Psoas muscle (tissue), 8 donors: Measurements from ENCODE around the gene COL2A1. TPM values are rescaled to one million over a fixed set of nuclear protein-coding genes. Genes with fewer than 3 reads are reported as not detected.

ENCODE experiments used
- ATAC-seq, 4 donors: fragments of 200-7000 bp; cut with Tn5 transposase; one replicate each; pipeline ENCODE4 v1.9.1; 2020; ENCODE audit warnings: moderate library complexity in 3 of 4, mild to moderate bottlenecking in 2 of 4
- DNase-seq, 2 donors: peaks; one replicate each; pipeline ENCODE4 v3.0.0-alpha.2; 2020
- H3K27ac ChIP-seq: fragments of 200-600 bp; one replicate; pipeline ENCODE4 v1.8.0; 2022
- H3K27me3 ChIP-seq, 3 donors: fragments of 200-600 bp in 1 of 3; one replicate each; pipeline versions ENCODE4 v1.6.1 to v1.8.0; 2013 to 2022; ENCODE audit warnings: low read length in 2 of 3, mild to moderate bottlenecking in 2 of 3, moderate library complexity in 1 of 3; ENCODE audit not compliant: insufficient read depth in 3 of 3
- H3K36me3 ChIP-seq, 2 donors: fragments of 200-600 bp in 1 of 2; one replicate each; pipeline versions ENCODE4 v1.6.1 to v1.8.0; 2013 to 2022; ENCODE audit warnings: low read depth in 1 of 2, mild to moderate bottlenecking in 1 of 2, moderate library complexity in 1 of 2; ENCODE audit not compliant: insufficient read depth in 1 of 2
- H3K4me1 ChIP-seq: fragments of 200-600 bp; one replicate; pipeline ENCODE4 v1.8.0; 2022
- H3K4me3 ChIP-seq: fragments of 200-600 bp; one replicate; pipeline ENCODE4 v1.8.0; 2022; ENCODE audit warnings: mild to moderate bottlenecking
- H3K9me3 ChIP-seq: fragments of 200-600 bp; one replicate; pipeline ENCODE4 v1.8.0; 2022
- WGBS, 3 donors: extraction: QIAGEN DNeasy Blood & Tissue Kit; methylation state at CpG; one replicate each; pipeline versions ENCODE4 v1.1.6 to v1.1.7; 2013; 5-methylcytosine and 5-hydroxymethylcytosine counted together
- intact Hi-C, 2 donors: fragments of 100-400 bp; cut with DNase I; formaldehyde crosslinking; loops; one replicate each; pipeline versions ENCODE4 v1.11.0 to v1.14.2; 2022
- polyA plus RNA-seq, 3 donors: library from polyadenylated mRNA; stranded (reverse); fragments of 200-250 nt; gene quantifications; one replicate each; pipeline ENCODE4 v1.2.3, GENCODE V29; 2013
- total RNA-seq, 4 donors: library from RNA; stranded (reverse); fragmentation: NEBNext Ultra II Directional in 2 of 4; extraction: Animal tissue kit (Norgen Biotek cat#: 25700) in 2 of 4; gene quantifications; one replicate each; pipeline versions ENCODE4 v1.2.1 to v1.2.4, GENCODE V29; 2021 to 2023
- TF ChIP-seq, protein P1 (sequence below): fragments of 200-600 bp; IDR thresholded peaks from one replicate; pipeline ENCODE4 v1.8.0; 2022; ENCODE audit warnings: antibody characterized with exemption
- donor health status: healthy with polysubstance abuse.
- donor health status: DM: no; HTN: no; CAD: no; lungs with moderate emphysema.
- donor health status: Bipolar disorder and iron deficiency.
- donor health status: healthy.
- donor health status: DM: yes; HTN: yes; CAD: no.
- donor health status: DM: no; HTN: no; CAD: no.
- donor health status: DM: no; HTN: no; CAD: no.
- donor health status: DM: yes; HTN: yes; CAD: no.

COL2A1 gene
- total and polyA plus RNA-seq, 7 donors: 0.06 to 0.41 (median 0.07) TPM; not detected in 4

DNA sequence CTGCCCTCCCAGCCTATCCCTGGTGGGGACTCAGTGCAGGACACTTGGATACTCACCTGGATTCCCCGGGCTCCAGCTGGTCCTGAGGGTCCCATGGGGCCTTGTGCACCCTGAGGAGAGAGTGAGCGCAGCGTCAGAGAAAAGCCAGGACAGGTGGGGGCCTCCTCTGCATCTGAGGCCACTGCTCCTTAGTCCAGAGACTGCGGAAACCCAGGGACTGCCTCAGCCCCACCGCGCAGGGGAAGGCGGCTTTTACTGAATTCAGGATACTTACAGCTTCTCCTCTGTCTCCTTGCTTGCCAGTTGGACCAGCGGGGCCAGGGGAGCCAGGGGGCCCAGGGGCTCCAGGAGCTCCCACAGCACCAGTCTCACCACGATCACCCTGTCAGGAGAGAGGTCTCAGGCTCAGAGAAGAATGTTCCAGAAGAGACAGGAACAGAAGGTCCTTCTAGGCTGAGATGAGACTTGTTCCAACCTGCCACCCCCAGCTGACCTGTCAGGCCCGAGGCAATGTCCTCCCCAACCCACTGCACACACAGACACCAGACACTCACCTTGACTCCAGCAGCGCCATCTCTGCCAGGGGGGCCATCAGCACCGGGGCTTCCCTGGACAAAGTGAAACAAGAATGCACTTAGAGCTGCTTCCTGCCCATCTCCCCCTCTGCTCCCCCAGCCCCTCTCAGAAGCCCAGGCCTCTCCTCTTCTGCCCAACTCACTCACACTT, 27.1 kb downstream of the COL2A1 start:
- TF ChIP-seq, protein P1, sequence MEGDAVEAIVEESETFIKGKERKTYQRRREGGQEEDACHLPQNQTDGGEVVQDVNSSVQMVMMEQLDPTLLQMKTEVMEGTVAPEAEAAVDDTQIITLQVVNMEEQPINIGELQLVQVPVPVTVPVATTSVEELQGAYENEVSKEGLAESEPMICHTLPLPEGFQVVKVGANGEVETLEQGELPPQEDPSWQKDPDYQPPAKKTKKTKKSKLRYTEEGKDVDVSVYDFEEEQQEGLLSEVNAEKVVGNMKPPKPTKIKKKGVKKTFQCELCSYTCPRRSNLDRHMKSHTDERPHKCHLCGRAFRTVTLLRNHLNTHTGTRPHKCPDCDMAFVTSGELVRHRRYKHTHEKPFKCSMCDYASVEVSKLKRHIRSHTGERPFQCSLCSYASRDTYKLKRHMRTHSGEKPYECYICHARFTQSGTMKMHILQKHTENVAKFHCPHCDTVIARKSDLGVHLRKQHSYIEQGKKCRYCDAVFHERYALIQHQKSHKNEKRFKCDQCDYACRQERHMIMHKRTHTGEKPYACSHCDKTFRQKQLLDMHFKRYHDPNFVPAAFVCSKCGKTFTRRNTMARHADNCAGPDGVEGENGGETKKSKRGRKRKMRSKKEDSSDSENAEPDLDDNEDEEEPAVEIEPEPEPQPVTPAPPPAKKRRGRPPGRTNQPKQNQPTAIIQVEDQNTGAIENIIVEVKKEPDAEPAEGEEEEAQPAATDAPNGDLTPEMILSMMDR: no peak
- Histone ChIP-seq H3K9me3 (no peaks in the 10 kb centered on the region), H3K36me3 (no peaks in the 10 kb centered on the region), H3K27me3 (no peaks in the 10 kb centered on the region), H3K27ac (no peak overlapping the region), H3K4me3 (no peak overlapping the region), H3K4me1 (no peaks in the 10 kb centered on the region)
- ATAC-seq: no peak
- no peak for DNase-seq
- 85 to 87% (median 87%) methylated on average over 12 of the region's 12 CpGs for WGBS, 3 donors
- intact Hi-C loops: no loop called here

DNA sequence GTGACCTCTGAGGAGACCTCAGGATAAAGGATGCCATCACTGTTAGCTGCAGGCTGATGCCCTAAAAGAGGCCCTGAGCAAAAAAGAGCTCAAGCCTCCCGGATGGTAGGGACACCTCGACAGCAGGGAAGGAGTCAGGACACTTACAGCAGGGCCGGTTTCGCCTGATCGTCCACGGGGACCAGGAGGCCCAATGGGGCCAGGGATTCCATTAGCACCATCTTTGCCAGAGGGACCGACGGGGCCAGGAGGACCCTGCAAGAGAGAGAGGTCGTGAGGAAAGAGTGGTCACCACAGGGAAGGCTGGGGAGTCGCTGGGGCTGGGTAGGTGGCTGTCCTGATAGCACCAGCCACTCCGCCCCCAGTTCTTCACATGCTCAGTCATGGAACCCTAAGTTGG, 28.5 kb downstream of the COL2A1 start:
- H3K27me3 ChIP-seq: no peaks in the 10 kb centered on the region
- no peak for DNase-seq
- H3K4me3 ChIP-seq: no peak overlapping the region
- H3K27ac ChIP-seq: no peak overlapping the region
- H3K9me3 ChIP-seq: no peaks in the 10 kb centered on the region
- intact Hi-C loops: no loop called here
- WGBS, 3 donors: 91 to 93% (median 93%) methylated on average over 11 of the region's 11 CpGs
- ATAC-seq: no peak
- H3K36me3 ChIP-seq: no peaks in the 10 kb centered on the region
- TF ChIP-seq, protein P1: no peak
- H3K4me1 ChIP-seq: no peaks in the 10 kb centered on the region

DNA sequence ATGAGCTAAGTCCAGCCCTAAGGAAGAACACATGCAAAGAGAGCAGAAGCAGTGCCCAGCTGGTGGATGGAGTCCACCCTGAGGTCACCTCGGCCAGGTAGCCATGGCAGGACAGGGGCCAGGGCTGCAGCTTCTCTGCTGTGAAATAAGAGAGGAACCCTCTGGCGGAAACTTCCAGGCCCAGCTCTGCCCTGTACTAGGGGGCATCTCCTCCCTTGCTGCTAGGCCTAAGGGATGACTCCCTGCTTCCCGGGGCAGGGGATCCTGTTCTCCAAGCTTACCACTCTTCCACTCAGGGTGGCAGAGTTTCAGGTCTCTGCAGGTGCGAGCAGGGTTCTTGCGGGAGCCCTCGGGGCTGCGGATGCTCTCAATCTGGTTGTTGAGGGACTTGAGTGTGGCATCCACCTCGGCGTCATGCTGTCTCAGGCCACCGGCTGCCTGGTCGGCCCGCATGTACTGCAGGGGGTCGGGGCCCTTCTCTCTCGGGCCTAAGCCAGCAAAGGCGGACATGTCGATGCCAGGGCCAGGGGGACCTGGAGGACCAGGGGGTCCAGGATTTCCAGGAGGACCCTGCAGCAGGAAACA, 29.1 kb downstream of the COL2A1 start:
- intact Hi-C loops: no loop called here
- 95 to 97% (median 97%) methylated on average over 16 of the region's 16 CpGs for WGBS, 3 donors
- no peaks in the 10 kb centered on the region for H3K27me3 ChIP-seq
- H3K4me1 ChIP-seq: no peaks in the 10 kb centered on the region
- ATAC-seq: no peak
- no peak overlapping the region for H3K4me3 ChIP-seq
- no peak overlapping the region for H3K27ac ChIP-seq
- H3K36me3 ChIP-seq: no peaks in the 10 kb centered on the region
- H3K9me3 ChIP-seq: no peaks in the 10 kb centered on the region
- no peak for DNase-seq
- TF ChIP-seq, protein P1: no peak

DNA sequence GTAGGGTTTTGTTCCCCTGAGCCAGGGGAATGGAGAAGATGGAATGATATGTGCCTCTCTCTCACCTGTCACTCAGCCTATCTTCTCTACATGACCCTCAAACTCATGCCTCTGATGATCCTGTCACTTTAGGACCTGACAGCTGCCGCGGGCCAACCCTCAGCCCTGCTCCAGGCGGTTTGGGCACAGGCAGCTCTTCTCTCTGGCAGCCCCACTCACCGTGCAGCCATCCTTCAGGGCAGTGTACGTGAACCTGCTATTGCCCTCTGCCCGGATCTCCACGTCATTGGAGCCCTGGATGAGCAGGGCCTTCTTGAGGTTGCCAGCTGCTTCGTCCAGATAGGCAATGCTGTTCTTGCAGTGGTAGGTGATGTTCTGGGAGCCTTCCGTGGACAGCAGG, 30.4 kb downstream of the COL2A1 start:
- DNase-seq (peak in 1 of 2 donors; percentile 43), ATAC-seq (no peak)
- intact Hi-C loops: no loop called here
- Histone ChIP-seq H3K27me3 (no peaks in the 10 kb centered on the region), H3K36me3 (peaks cover 0 to 8% of the 10 kb centered on the region in 2 donors), H3K4me3 (no peak overlapping the region), H3K27ac (no peak overlapping the region), H3K9me3 (no peaks in the 10 kb centered on the region), H3K4me1 (no peaks in the 10 kb centered on the region)
- TF ChIP-seq, protein P1: no peak
- WGBS, 3 donors: 88 to 95% (median 93%) methylated on average over 9 of the region's 9 CpGs
